OCI-LY3 (cell line): ENCODE results near the gene ITPR3.

Experiments
- EZH2phosphoT487 ChIP-seq: fragments of 200-600 bp; shearing (Covaris generic); IDR thresholded peaks from 2 replicates; pipeline ENCODE4 v1.6.1; 2018; ENCODE audit warnings: antibody characterized with exemption, mixed run types, low read depth
- TF ChIP-seq, protein P1 (sequence below): fragments of 200-600, 300-600 bp; sonication (generic); IDR thresholded peaks from 2 replicates; pipeline ENCODE4 v1.5.1; 2014; ENCODE audit warnings: antibody characterized with exemption, low read length, low read depth

DNA sequence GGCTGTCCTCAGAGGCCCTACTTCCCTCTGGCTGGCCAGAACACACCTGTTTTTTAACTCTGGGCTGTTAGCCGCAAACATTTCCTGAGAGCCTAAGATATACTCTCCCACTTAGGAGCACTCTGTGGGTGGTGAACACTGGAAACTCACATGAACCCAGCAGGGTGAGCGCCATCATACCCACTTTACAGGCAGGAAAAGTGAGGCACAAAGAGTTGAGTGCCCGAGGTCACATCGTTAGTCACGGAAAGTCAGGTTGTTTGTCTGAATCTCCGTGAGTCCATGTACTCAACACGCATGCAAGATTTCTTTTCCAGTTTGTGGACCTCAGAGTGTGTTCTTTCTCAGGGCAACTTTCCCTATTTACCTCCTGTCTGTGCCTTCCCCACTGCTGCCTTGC, 43.0 kb upstream of the ITPR3 start:
- TF ChIP-seq, protein P1, sequence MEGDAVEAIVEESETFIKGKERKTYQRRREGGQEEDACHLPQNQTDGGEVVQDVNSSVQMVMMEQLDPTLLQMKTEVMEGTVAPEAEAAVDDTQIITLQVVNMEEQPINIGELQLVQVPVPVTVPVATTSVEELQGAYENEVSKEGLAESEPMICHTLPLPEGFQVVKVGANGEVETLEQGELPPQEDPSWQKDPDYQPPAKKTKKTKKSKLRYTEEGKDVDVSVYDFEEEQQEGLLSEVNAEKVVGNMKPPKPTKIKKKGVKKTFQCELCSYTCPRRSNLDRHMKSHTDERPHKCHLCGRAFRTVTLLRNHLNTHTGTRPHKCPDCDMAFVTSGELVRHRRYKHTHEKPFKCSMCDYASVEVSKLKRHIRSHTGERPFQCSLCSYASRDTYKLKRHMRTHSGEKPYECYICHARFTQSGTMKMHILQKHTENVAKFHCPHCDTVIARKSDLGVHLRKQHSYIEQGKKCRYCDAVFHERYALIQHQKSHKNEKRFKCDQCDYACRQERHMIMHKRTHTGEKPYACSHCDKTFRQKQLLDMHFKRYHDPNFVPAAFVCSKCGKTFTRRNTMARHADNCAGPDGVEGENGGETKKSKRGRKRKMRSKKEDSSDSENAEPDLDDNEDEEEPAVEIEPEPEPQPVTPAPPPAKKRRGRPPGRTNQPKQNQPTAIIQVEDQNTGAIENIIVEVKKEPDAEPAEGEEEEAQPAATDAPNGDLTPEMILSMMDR = no peak
- TF ChIP-seq EZH2phosphoT487 = no peak
